Activated naive CD4-positive, alpha-beta T cell treated with anti-CD3 and anti-CD28 coated beads, Interleukin-2, amount 50 U/mL, for 24 hours (primary cell): ENCODE data around the gene MGST2.

ENCODE experiments used
- H3K27ac Mint-ChIP-seq: one replicate; pipeline ENCODE4 v1.8.0; 2021; ENCODE audit warnings: mild to moderate bottlenecking, mixed read lengths
- H3K27me3 Mint-ChIP-seq: one replicate; pipeline ENCODE4 v1.8.0; 2021; ENCODE audit warnings: mixed read lengths
- H3K36me3 Mint-ChIP-seq: one replicate; pipeline ENCODE4 v1.8.0; 2021; ENCODE audit warnings: mixed read lengths
- H3K4me1 Mint-ChIP-seq: one replicate; pipeline ENCODE4 v1.8.0; 2021; ENCODE audit warnings: mixed read lengths
- H3K4me3 Mint-ChIP-seq: one replicate; pipeline ENCODE4 v1.8.0; 2021; ENCODE audit warnings: mild to moderate bottlenecking, mixed read lengths
- H3K9me3 Mint-ChIP-seq: one replicate; pipeline ENCODE4 v1.8.0; 2021; ENCODE audit warnings: mixed read lengths

Gene MGST2

DNA sequence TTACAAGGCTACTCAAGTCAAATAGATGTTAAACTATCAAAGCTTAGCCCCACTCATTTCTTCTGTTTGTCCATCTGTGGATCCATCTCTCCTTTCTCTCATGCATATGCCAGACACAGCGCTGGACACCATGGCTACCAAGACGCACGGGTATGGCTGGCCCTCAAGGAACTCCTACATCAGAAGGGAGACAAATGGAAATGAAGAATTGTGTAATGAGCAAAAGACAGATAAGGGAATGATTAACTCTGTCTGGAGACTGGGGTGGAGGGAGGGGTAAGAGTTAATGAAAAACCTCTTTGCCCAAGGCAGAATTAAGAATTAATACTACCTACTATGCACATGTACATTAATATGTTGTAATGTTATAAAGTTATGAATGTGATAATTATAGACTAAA is 88.1 kb downstream of the MGST2 start:
- no peak overlapping the region for H3K4me3 Mint-ChIP-seq
- H3K4me1 Mint-ChIP-seq = no peaks in the 10 kb centered on the region
- H3K27me3 Mint-ChIP-seq = no peaks in the 10 kb centered on the region
- no peaks in the 10 kb centered on the region for H3K9me3 Mint-ChIP-seq
- H3K36me3 Mint-ChIP-seq = no peaks in the 10 kb centered on the region
- no peak overlapping the region for H3K27ac Mint-ChIP-seq
